HEK293T (cell line): ENCODE measurements around the gene CIITA.

ENCODE experiments used
- ARNT ChIP-seq: fragments of 450-650 bp; IDR thresholded peaks from 2 replicates; pipeline ENCODE4 v1.6.1; 2017; ENCODE audit warnings: mild to moderate bottlenecking
- BHLHE40 ChIP-seq: fragments of 450-650 bp; IDR thresholded peaks from 2 replicates; pipeline ENCODE4 v1.6.1; 2016; ENCODE audit warnings: mild to moderate bottlenecking, moderate library complexity, borderline replicate concordance
- FOXK2 ChIP-seq: fragments of 450-650 bp; IDR thresholded peaks from 2 replicates; pipeline ENCODE4 v1.6.1; 2016; ENCODE audit warnings: mild to moderate bottlenecking
- SP1 ChIP-seq: fragments of 450-650 bp; IDR thresholded peaks from 2 replicates; pipeline ENCODE4 v1.6.1; 2017
- SUZ12 ChIP-seq: fragments of 450-650 bp; IDR thresholded peaks from 2 replicates; pipeline ENCODE4 v1.6.1; 2016; ENCODE audit warnings: mild to moderate bottlenecking
- ZNF384 ChIP-seq: fragments of 450-650 bp; IDR thresholded peaks from 2 replicates; pipeline ENCODE4 v1.6.1; 2016

GRCh38 chr16:10982465-10983150 is 105.6 kb downstream of the CIITA start:
- TF ChIP-seq SP1: no peak
- no peak for TF ChIP-seq BHLHE40
- no peak for TF ChIP-seq ZNF384
- TF ChIP-seq FOXK2: no peak
- no peak for TF ChIP-seq SUZ12
- TF ChIP-seq ARNT: no peak
